HEK293 (cell line): ENCODE results near the gene RPEL1.

Experiments used
- CTCF ChIA-PET: fragments of 350-600 bp; formaldehyde crosslinking; extraction: SDS; loops from one replicate; lab custom pipeline; 2021; ENCODE audit warnings: antibody characterized with exemption; lab: Yijun Ruan, JAX
- POLR2A ChIA-PET: fragments of 300-600 bp; formaldehyde crosslinking; extraction: SDS; loops from one replicate; lab custom pipeline; 2020; ENCODE audit warnings: antibody characterized with exemption, inconsistent platforms; lab: Yijun Ruan, JAX
- H3K27ac ChIP-seq: fragments of 200-500 bp; sonication (Bioruptor generic); 2 replicates; pipeline ENCODE4 v1.5.1; 2014; ENCODE audit warnings: low read depth, low read length, control low read depth, inconsistent platforms; ENCODE audit errors: extremely low read depth
- H3K36me3 ChIP-seq, 2 experiments: fragments of 200-500 bp in 1 of 2; sonication (Bioruptor generic) in 1 of 2; 1 replicate in 1 of 2; 2 replicates in 1 of 2; pipeline ENCODE4 v1.5.1; 2014 to 2017; ENCODE audit warnings: inconsistent platforms in 2 of 2, low read length in 2 of 2; ENCODE audit not compliant: control insufficient read depth in 2 of 2, insufficient read depth in 1 of 2
- H3K4me1 ChIP-seq: fragments of 200-500 bp; sonication (Bioruptor generic); 2 replicates; pipeline ENCODE4 v1.5.1; 2014; ENCODE audit warnings: mild to moderate bottlenecking, low read length, inconsistent platforms; ENCODE audit not compliant: control insufficient read depth, insufficient read depth
- H3K4me3 ChIP-seq: 2 replicates; pipeline ENCODE4 v1.5.1; 2011; ENCODE audit warnings: low read depth, mild to moderate bottlenecking, control low read depth, low read length, moderate library complexity
- H3K9me3 ChIP-seq: fragments of 200-500 bp; sonication (Bioruptor generic); 2 replicates; pipeline ENCODE4 v1.5.1; 2014; ENCODE audit warnings: low read depth, low read length, inconsistent platforms; ENCODE audit not compliant: control insufficient read depth, insufficient read depth
- FEZF1 ChIP-seq: fragments of 450-650 bp; formaldehyde crosslinking; IDR thresholded peaks from 2 replicates; pipeline ENCODE4 v1.5.1; 2016; ENCODE audit warnings: missing biosample characterization, missing genetic modification characterization
- IKZF3 ChIP-seq: fragments of 450-650 bp; IDR thresholded peaks from 2 replicates; pipeline ENCODE4 v1.5.0; 2018; ENCODE audit warnings: missing biosample characterization, mild to moderate bottlenecking, missing genetic modification characterization, moderate library complexity
- OSR2 ChIP-seq: fragments of 450-650 bp; formaldehyde crosslinking; IDR thresholded peaks from 2 replicates; pipeline ENCODE4 v1.5.1; 2016; ENCODE audit warnings: missing biosample characterization, missing genetic modification characterization
- SCRT2 ChIP-seq: fragments of 450-650 bp; formaldehyde crosslinking; IDR thresholded peaks from 2 replicates; pipeline ENCODE4 v1.5.1; 2016; ENCODE audit warnings: missing biosample characterization, missing genetic modification characterization
- ZFP69B ChIP-seq: fragments of 450-650 bp; formaldehyde crosslinking; IDR thresholded peaks from 2 replicates; pipeline ENCODE4 v1.5.1; 2016; ENCODE audit warnings: missing biosample characterization, missing genetic modification characterization
- ZNF121 ChIP-seq: fragments of 450-650 bp; formaldehyde crosslinking; IDR thresholded peaks from 2 replicates; pipeline ENCODE4 v1.5.1; 2016; ENCODE audit warnings: missing biosample characterization, missing genetic modification characterization
- ZNF140 ChIP-seq: fragments of 450-650 bp; formaldehyde crosslinking; IDR thresholded peaks from 2 replicates; pipeline ENCODE4 v1.5.1; 2016; ENCODE audit warnings: missing biosample characterization, missing genetic modification characterization
- ZNF146 ChIP-seq: fragments of 450-650 bp; formaldehyde crosslinking; IDR thresholded peaks from 2 replicates; pipeline ENCODE4 v1.5.1; 2016; ENCODE audit warnings: missing biosample characterization, missing genetic modification characterization
- ZNF184 ChIP-seq: fragments of 450-650 bp; IDR thresholded peaks from 2 replicates; pipeline ENCODE4 v1.5.1; 2018; ENCODE audit warnings: missing biosample characterization, mild to moderate bottlenecking, missing genetic modification characterization
- ZNF266 ChIP-seq: fragments of 450-650 bp; formaldehyde crosslinking; IDR thresholded peaks from 2 replicates; pipeline ENCODE4 v1.5.1; 2016; ENCODE audit warnings: missing biosample characterization, missing genetic modification characterization, low read depth
- ZNF292 ChIP-seq: fragments of 450-650 bp; formaldehyde crosslinking; IDR thresholded peaks from 2 replicates; pipeline ENCODE4 v1.5.1; 2016; ENCODE audit warnings: low read depth, missing biosample characterization, missing genetic modification characterization, borderline replicate concordance
- ZNF354C ChIP-seq: fragments of 450-650 bp; formaldehyde crosslinking; IDR thresholded peaks from 2 replicates; pipeline ENCODE4 v1.5.1; 2016; ENCODE audit warnings: missing biosample characterization, missing genetic modification characterization, low read depth, borderline replicate concordance
- ZNF501 ChIP-seq: fragments of 450-650 bp; formaldehyde crosslinking; IDR thresholded peaks from 2 replicates; pipeline ENCODE4 v1.5.1; 2016; ENCODE audit warnings: missing biosample characterization, missing genetic modification characterization
- ZNF560 ChIP-seq: fragments of 450-650 bp; formaldehyde crosslinking; IDR thresholded peaks from 2 replicates; pipeline ENCODE4 v1.5.1; 2017; ENCODE audit warnings: missing biosample characterization, missing genetic modification characterization, borderline replicate concordance
- ZNF626 ChIP-seq: fragments of 450-650 bp; sonication (Bioruptor Pico); formaldehyde crosslinking; IDR thresholded peaks from 2 replicates; pipeline ENCODE4 v1.5.1; 2018; ENCODE audit warnings: missing biosample characterization, missing genetic modification characterization, inconsistent platforms
- ZNF629 ChIP-seq: fragments of 450-650 bp; formaldehyde crosslinking; IDR thresholded peaks from 2 replicates; pipeline ENCODE4 v1.5.1; 2017; ENCODE audit warnings: missing biosample characterization, missing genetic modification characterization
- ZNF692 ChIP-seq: fragments of 450-650 bp; formaldehyde crosslinking; IDR thresholded peaks from 2 replicates; pipeline ENCODE4 v1.5.1; 2016; ENCODE audit warnings: missing biosample characterization, missing genetic modification characterization
- TF ChIP-seq, protein P1 (sequence below): fragments of 450-650 bp; formaldehyde crosslinking; IDR thresholded peaks from 2 replicates; pipeline ENCODE4 v1.5.1; 2016; ENCODE audit warnings: missing biosample characterization, missing genetic modification characterization
- TF ChIP-seq, protein P2 (sequence below): fragments of 450-650 bp; formaldehyde crosslinking; IDR thresholded peaks from 2 replicates; pipeline ENCODE4 v1.5.1; 2016; ENCODE audit warnings: missing biosample characterization, missing genetic modification characterization
- TF ChIP-seq, protein P3 (sequence below): fragments of 450-650 bp; formaldehyde crosslinking; IDR thresholded peaks from 2 replicates; pipeline ENCODE4 v1.5.1; 2016; ENCODE audit warnings: missing biosample characterization, missing genetic modification characterization
- TF ChIP-seq, protein P4 (sequence below): fragments of 450-650 bp; IDR thresholded peaks from 2 replicates; pipeline ENCODE4 v1.5.1; 2018; ENCODE audit warnings: missing biosample characterization, missing genetic modification characterization

Gene RPEL1

GRCh38 chr10:103198648-103199047, 47.0 kb upstream of the RPEL1 start:
- CTCF ChIA-PET: interaction anchor here (0.6 kb wide), 1 partner anchor 40 kb away, joined by 3 read pairs; no protein-coding TSS in a partner anchor
- no peaks in the 10 kb centered on the region for H3K36me3 ChIP-seq
- no peaks in the 10 kb centered on the region for H3K9me3 ChIP-seq
- POLR2A ChIA-PET: no interaction called here
- H3K27ac ChIP-seq: no peak overlapping the region
- 0 out of 2 replicates have a peak, but pooled peaks cover under 1% of the 10 kb centered on the region for H3K4me1 ChIP-seq
- TF ChIP-seq ZNF146 (tag by site-specific recombination) (peak; percentile 86), ZNF629 (tag by site-specific recombination) (no peak)
- H3K4me3 ChIP-seq: no peak overlapping the region

GRCh38 chr10:103199488-103199887, 46.2 kb upstream of the RPEL1 start:
- Histone ChIP-seq H3K27ac (no peak overlapping the region), H3K4me3 (no peak overlapping the region), H3K4me1 (no peaks in the 10 kb centered on the region), H3K9me3 (no peaks in the 10 kb centered on the region), H3K36me3 (no peaks in the 10 kb centered on the region)
- POLR2A ChIA-PET: no interaction called here
- no peak for TF ChIP-seq ZNF140 (tag by site-specific recombination)
- CTCF ChIA-PET: no interaction called here

GRCh38 chr10:103202319-103202718, 43.4 kb upstream of the RPEL1 start:
- ChIA-PET POLR2A (no interaction called here), CTCF (no interaction called here)
- no peaks in the 10 kb centered on the region for H3K9me3 ChIP-seq
- no peak overlapping the region for H3K4me3 ChIP-seq
- no peaks in the 10 kb centered on the region for H3K36me3 ChIP-seq
- no peak overlapping the region for H3K27ac ChIP-seq
- H3K4me1 ChIP-seq: peaks cover 4% of the 10 kb centered on the region; the same call in 1 of the 2 replicates
- TF ChIP-seq ZNF121: no peak
- TF ChIP-seq SCRT2 (tag by site-specific recombination): peak; percentile 53; the same call in 1 of the 2 replicates
- no peak for TF ChIP-seq ZNF292 (tag by site-specific recombination)

GRCh38 chr10:103203466-103203865, 42.2 kb upstream of the RPEL1 start:
- no peak overlapping the region for H3K27ac ChIP-seq
- H3K4me3 ChIP-seq: no peak overlapping the region
- H3K4me1 ChIP-seq: peaks cover 4% of the 10 kb centered on the region; the same call in 1 of the 2 replicates
- no peaks in the 10 kb centered on the region for H3K36me3 ChIP-seq
- no peaks in the 10 kb centered on the region for H3K9me3 ChIP-seq
- ChIA-PET POLR2A (interaction anchor here (1.1 kb wide), 1 partner anchor 28 kb away, joined by 7 read pairs; no protein-coding TSS in a partner anchor), CTCF (interaction anchor here (0.5 to 1.6 kb wide), 2 partner anchors 10 to 45 kb away, joined by 3 to 4 read pairs; partner anchors contain the start of gene NT5C2)
- TF ChIP-seq IKZF3 (tag by site-specific recombination): no peak
- no peak for TF ChIP-seq ZNF184 (tag by site-specific recombination)
- TF ChIP-seq, protein P1, sequence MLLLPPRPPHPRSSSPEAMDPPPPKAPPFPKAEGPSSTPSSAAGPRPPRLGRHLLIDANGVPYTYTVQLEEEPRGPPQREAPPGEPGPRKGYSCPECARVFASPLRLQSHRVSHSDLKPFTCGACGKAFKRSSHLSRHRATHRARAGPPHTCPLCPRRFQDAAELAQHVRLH: no peak
- TF ChIP-seq ZNF266: no peak
- TF ChIP-seq ZNF354C (tag by site-specific recombination): no peak
- TF ChIP-seq, protein P2, sequence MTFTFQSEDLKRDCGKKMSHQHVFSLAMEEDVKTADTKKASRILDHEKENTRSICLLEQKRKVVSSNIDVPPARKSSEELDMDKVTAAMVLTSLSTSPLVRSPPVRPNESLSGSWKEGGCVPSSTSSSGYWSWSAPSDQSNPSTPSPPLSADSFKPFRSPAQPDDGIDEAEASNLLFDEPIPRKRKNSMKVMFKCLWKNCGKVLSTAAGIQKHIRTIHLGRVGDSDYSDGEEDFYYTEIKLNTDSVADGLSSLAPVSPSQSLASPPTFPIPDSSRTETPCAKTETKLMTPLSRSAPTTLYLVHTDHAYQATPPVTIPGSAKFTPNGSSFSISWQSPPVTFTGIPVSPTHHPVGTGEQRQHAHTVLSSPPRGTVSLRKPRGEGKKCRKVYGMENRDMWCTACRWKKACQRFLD (tag by site-specific recombination): no peak
- TF ChIP-seq, protein P3, sequence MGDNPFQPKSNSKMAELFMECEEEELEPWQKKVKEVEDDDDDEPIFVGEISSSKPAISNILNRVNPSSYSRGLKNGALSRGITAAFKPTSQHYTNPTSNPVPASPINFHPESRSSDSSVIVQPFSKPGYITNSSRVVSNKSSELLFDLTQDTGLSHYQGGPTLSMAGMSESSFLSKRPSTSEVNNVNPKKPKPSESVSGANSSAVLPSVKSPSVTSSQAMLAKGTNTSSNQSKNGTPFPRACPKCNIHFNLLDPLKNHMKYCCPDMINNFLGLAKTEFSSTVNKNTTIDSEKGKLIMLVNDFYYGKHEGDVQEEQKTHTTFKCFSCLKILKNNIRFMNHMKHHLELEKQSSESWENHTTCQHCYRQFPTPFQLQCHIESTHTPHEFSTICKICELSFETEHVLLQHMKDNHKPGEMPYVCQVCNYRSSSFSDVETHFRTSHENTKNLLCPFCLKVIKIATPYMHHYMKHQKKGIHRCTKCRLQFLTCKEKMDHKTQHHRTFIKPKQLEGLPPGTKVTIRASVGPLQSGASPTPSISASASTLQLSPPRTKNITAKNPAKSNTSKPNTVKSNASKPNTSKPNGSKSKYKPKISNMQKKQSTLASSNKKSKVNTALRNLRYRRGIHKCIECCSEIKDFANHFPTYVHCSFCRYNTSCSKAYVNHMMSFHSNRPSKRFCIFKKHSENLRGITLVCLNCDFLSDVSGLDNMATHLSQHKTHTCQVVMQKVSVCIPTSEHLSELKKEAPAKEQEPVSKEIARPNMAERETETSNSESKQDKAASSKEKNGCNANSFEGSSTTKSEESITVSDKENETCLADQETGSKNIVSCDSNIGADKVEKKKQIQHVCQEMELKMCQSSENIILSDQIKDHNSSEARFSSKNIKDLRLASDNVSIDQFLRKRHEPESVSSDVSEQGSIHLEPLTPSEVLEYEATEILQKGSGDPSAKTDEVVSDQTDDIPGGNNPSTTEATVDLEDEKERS (tag by site-specific recombination): no peak
- no peak for TF ChIP-seq OSR2 (tag by site-specific recombination)
- TF ChIP-seq ZFP69B: no peak
- no peak for TF ChIP-seq ZNF501
- no peak for TF ChIP-seq ZNF692 (tag by site-specific recombination)
- no peak for TF ChIP-seq FEZF1 (tag by site-specific recombination)
- no peak for TF ChIP-seq ZNF560 (tag by site-specific recombination)
- TF ChIP-seq, protein P4, sequence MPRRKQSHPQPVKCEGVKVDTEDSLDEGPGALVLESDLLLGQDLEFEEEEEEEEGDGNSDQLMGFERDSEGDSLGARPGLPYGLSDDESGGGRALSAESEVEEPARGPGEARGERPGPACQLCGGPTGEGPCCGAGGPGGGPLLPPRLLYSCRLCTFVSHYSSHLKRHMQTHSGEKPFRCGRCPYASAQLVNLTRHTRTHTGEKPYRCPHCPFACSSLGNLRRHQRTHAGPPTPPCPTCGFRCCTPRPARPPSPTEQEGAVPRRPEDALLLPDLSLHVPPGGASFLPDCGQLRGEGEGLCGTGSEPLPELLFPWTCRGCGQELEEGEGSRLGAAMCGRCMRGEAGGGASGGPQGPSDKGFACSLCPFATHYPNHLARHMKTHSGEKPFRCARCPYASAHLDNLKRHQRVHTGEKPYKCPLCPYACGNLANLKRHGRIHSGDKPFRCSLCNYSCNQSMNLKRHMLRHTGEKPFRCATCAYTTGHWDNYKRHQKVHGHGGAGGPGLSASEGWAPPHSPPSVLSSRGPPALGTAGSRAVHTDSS (tag by site-specific recombination): no peak
- TF ChIP-seq ZNF626 (tag by site-specific recombination): no peak
